GM12891 (cell line): ENCODE data around the gene CTBP2.

Experiments used
- PAX5 ChIP-seq: IDR thresholded peaks from 2 replicates; pipeline ENCODE4 v1.6.1; 2011; ENCODE audit warnings: low read length, moderate library complexity, mild to moderate bottlenecking; ENCODE audit not compliant: insufficient read depth, severe bottlenecking
- POU2F2 ChIP-seq: IDR thresholded peaks from 2 replicates; pipeline ENCODE4 v1.6.1; 2011; ENCODE audit warnings: low read depth, mild to moderate bottlenecking, control low read depth, low read length, moderate library complexity
- TAF1 ChIP-seq: IDR thresholded peaks from 2 replicates; pipeline ENCODE4 v1.6.1; 2011; ENCODE audit warnings: low read depth, low read length, control low read depth

GRCh38 chr10:125115409-125115808, 45.0 kb downstream of the CTBP2 start:
- no peak for TF ChIP-seq TAF1
- TF ChIP-seq PAX5: no peak
- no peak for TF ChIP-seq POU2F2
